Calu3 (cell line): Measurements from ENCODE around the gene LDLRAD4. TPM values are rescaled to one million over a fixed set of nuclear protein-coding genes. Genes with fewer than 3 reads are reported as not detected.

Experiments used
- BruUV-seq: library from RNA; stranded (reverse); fragments of 400-500 nt; replicated peaks from 2 replicates; lab custom pipeline; 2021; lab: Mats Ljungman, UMichigan
- CTCF ChIA-PET: fragments of 300-600 bp; sonication (Branson Sonifier 250); formaldehyde crosslinking; loops from one replicate; lab custom pipeline; 2022; ENCODE audit warnings: antibody characterized with exemption; lab: Charles Lee
- DNase-seq: peaks from one replicate; pipeline ENCODE4 v3.0.0; 2022
- H3K27ac Mint-ChIP-seq: one replicate; pipeline ENCODE4 v1.8.0; 2022; ENCODE audit warnings: mixed read lengths; ENCODE audit not compliant: unreplicated experiment
- H3K27me3 Mint-ChIP-seq: one replicate; pipeline ENCODE4 v1.8.0; 2022; ENCODE audit warnings: mixed read lengths; ENCODE audit not compliant: unreplicated experiment
- H3K36me3 Mint-ChIP-seq: one replicate; pipeline ENCODE4 v1.8.0; 2022; ENCODE audit warnings: mild to moderate bottlenecking, moderate library complexity, mixed read lengths; ENCODE audit not compliant: insufficient read depth, unreplicated experiment
- H3K4me1 Mint-ChIP-seq: one replicate; pipeline ENCODE4 v1.8.0; 2022; ENCODE audit warnings: mild to moderate bottlenecking, low read depth, mixed read lengths; ENCODE audit not compliant: unreplicated experiment
- H3K4me3 Mint-ChIP-seq: one replicate; pipeline ENCODE4 v1.8.0; 2022; ENCODE audit warnings: mild to moderate bottlenecking, low read depth, moderate library complexity, mixed read lengths; ENCODE audit not compliant: unreplicated experiment
- H3K9me3 Mint-ChIP-seq: one replicate; pipeline ENCODE4 v1.8.0; 2022; ENCODE audit warnings: low read depth, mixed read lengths; ENCODE audit not compliant: unreplicated experiment
- CTCF ChIP-seq: fragments of 200-600 bp; IDR thresholded peaks from one replicate; pipeline ENCODE4 v1.8.0; 2022; ENCODE audit warnings: antibody characterized with exemption; ENCODE audit not compliant: unreplicated experiment
- intact Hi-C: fragments of 100-400 bp; cut with micrococcal nuclease; formaldehyde crosslinking; loops from one replicate; pipeline ENCODE4 v1.10.0; 2022; ENCODE audit not compliant: unreplicated experiment
- total RNA-seq: library from RNA; stranded (reverse); gene quantifications from 2 replicates; pipeline ENCODE4 v1.2.3, GENCODE V29; 2022

The LDLRAD4 gene
- total RNA-seq, 1 experiment from 2014 or later = 0.50 TPM

- no peaks in the 10 kb centered on the region for H3K4me1 Mint-ChIP-seq
- H3K4me3 Mint-ChIP-seq = no peak overlapping the region
- peaks cover 61% of the 10 kb centered on the region for H3K27me3 Mint-ChIP-seq
- TF ChIP-seq CTCF = no peak
- no peak overlapping the region for H3K27ac Mint-ChIP-seq
- no peaks in the 10 kb centered on the region for H3K9me3 Mint-ChIP-seq
- no peak for DNase-seq
- intact Hi-C loops = no loop called here
- H3K36me3 Mint-ChIP-seq = no peaks in the 10 kb centered on the region
- CTCF ChIA-PET = no interaction called here
- no TSS peak for BruUV-seq
Observed at GRCh38 chr18:13626544-13626908, 408.0 kb downstream of the LDLRAD4 start.

GRCh38 chr18:13627639-13628038, 409.1 kb downstream of the LDLRAD4 start:
- CTCF ChIA-PET = interaction anchor here (0.6 kb wide), 1 partner anchor 10 kb away, joined by 3 read pairs; no protein-coding TSS in a partner anchor
- no peak for TF ChIP-seq CTCF
- Mint-ChIP-seq H3K9me3 (peaks cover 2% of the 10 kb centered on the region), H3K27me3 (peaks cover 50% of the 10 kb centered on the region), H3K27ac (no peak overlapping the region), H3K36me3 (no peaks in the 10 kb centered on the region), H3K4me3 (no peak overlapping the region), H3K4me1 (no peaks in the 10 kb centered on the region)
- BruUV-seq = no TSS peak
- intact Hi-C loops = no loop called here
- DNase-seq = no peak

GRCh38 chr18:13628211-13628610, 409.7 kb downstream of the LDLRAD4 start:
- DNase-seq = no peak
- no peak for TF ChIP-seq CTCF
- Mint-ChIP-seq H3K27ac (no peak overlapping the region), H3K36me3 (no peaks in the 10 kb centered on the region), H3K9me3 (peaks cover 2% of the 10 kb centered on the region), H3K4me1 (no peaks in the 10 kb centered on the region), H3K4me3 (no peak overlapping the region), H3K27me3 (peaks cover 45% of the 10 kb centered on the region)
- BruUV-seq = no TSS peak
- intact Hi-C loops = no loop called here
- CTCF ChIA-PET = no interaction called here

- no peak overlapping the region for H3K27ac Mint-ChIP-seq
- DNase-seq = peak; percentile 54
- H3K9me3 Mint-ChIP-seq = peaks cover 2% of the 10 kb centered on the region
- no peak overlapping the region for H3K4me3 Mint-ChIP-seq
- H3K36me3 Mint-ChIP-seq = no peaks in the 10 kb centered on the region
- no peaks in the 10 kb centered on the region for H3K4me1 Mint-ChIP-seq
- intact Hi-C loops = loop anchor here (1.0 to 10.0 kb wide), 3 partner anchors 72 to 635 kb away; partner anchors contain the start of genes CEP192 and LDLRAD4
- CTCF ChIA-PET = interaction anchor here (0.7 kb wide), 1 partner anchor 682 kb away, joined by 3 read pairs; no protein-coding TSS in a partner anchor
- H3K27me3 Mint-ChIP-seq = peaks cover 26% of the 10 kb centered on the region
- no TSS peak for BruUV-seq
- TF ChIP-seq CTCF = peak; percentile 52
Observed at GRCh38 chr18:13629841-13630715, 411.5 kb downstream of the LDLRAD4 start.
